ENCODE data around the gene ZNF565.
"Not testable (repeated sequence)": the region's sequence is repeated elsewhere in the genome, so short reads cannot be mapped to it uniquely, and the experiment has no call there.

Gene ZNF565

DNA sequence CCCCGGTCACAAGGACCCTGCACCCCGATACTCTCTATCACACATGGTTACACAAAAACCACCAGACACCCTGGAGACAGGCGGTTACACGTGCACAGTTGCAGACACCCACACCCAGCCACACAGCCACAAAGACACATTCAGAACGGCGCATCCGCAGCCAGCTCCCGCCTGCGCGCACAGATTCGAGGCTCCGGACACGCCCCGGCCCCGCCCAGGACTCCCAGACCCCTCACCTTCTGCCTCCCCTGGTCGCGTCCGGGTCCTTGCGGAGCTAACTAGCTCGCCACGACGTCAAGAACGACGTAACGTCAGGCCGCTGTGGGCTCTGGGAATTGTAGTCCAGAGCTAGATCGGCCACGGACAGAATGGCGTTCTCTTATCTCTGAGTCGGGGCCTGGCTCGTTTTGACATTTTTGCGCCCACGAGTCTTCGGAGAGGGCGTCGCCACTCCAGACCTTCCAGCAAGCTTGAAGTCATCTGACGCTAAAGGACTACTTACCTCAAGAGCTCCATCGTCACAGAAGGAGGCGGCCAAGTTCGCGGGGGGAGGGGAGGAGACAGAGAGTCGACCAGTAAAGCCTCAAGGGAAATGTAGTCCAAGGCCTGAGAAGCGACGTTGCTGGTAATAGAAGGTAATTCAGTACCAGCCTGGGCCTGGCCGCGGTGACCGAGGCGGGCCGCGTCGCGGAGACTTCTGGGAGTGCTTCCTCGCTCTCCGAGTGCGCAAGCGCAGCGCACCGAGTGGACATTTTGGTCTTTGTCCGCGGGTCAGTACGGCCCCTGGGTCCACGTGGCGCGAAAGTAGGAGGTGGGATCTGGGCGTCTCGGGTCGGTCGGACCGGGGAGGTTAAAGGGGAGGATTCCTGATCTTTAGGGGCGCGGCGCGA lies at the start of gene ZNF565, which contains the start of gene ZNF146:
Gene ZNF565 (minus strand): TSS at position 280 of the 890 bp plus-strand sequence. CDS start 12,680 bp downstream, outside the sequence.
Gene ZNF146 (plus strand): TSS at position 721 of the 890 bp plus-strand sequence. CDS start 21,335 bp downstream, outside the sequence.
- peak; percentile 97 for DNase-seq

GRCh38 chr19:36259211-36259610 lies 44.7 kb upstream of the ZNF565 start:
- DNase-seq = no peak

- no peak for DNase-seq
These were observed 43.8 kb upstream of the ZNF565 start for GRCh38 chr19:36258028-36258875.

DNA sequence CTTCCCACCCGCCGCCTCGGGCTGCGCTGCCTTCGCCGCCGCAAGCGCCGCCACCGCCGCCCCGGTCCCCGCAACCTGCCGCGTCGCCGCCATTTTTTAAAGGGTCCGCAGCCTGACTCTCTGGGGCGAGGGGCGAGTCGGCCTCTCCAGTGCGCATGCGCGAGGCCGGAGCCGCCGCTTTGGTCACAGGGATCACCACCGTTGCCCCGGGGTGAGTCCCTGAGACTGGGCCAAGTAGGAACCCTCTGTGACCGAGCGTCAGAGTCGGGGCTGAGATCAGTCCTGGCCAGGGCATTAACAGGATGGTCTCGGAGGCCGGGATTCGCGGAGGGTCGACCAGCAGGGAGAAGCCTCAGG lies 43.0 kb upstream of the ZNF565 start:
- no peak for DNase-seq

DNA sequence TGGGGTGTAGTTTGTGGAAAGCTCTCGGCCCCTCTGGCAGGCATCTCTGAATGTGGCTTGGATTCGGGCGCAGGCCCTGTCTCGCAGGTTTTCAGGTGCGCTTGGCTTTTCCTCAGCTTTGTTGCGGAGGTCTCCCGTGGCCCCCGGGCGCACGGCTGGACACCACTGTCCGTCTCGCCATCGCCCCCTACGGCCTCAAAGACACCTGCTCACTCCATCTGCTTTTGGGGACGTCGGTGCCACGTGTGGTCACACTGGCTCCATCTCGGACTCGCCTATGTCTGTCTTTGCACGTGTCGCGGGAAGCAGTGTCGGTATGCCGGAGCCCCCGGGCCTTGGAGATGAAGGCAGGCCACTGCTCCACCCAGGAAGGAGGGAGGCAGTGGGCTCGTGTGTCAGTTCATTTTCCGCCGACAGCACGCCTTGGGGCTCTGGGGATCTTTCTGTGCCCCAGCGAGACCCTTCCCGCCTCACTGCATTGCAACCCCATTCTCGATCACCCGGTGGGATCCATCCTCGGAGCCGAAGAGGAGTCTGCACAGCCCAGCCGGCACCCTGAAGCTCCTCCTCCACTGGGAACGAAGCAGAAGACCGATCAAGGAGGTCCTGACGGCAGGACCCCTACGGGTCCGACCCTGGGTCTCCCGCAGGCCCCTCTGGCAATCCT lies 42.5 kb upstream of the ZNF565 start:
- no peak for DNase-seq

DNA sequence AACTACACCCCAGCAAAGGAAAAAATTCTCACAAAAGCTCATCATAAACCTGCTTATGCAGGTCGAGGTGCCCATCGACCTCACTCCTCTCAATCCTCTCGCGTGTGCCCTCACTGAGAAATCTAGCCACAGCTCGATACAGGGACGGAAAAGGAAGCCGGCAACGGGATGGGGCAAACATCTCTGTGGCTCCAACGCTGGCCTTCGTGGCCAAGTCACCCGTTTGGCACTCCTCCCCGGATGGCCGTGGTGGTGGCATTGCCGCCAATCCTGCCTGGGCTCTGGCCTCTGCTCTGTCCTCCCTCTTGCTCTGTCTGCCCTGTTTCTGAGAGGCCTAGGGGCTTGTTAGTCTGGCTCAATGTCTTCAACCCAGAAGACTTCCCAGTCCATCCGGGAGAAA lies 41.6 kb upstream of the ZNF565 start:
- DNase-seq = no peak

- DNase-seq = no peak
These were observed 40.9 kb upstream of the ZNF565 start for GRCh38 chr19:36255316-36255715.

DNA sequence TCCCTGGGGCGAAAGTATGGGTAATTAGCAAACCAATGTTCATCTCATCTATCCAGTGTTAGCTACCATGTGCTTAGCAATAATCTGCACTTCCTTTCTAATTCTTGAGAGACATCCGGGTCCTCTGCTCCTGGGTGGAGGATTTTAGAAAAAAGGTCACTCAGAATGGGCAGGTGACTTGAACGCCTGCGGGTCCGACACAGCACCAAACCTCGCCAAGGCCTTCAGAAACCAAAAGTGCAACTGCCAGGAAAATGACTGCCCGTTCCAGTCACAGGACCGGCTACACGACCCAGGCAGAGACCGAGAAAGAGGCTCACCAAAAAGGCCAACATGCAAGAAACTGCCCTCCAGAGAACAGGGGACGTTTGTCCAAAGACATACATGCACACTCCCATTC lies 40.4 kb upstream of the ZNF565 start:
- DNase-seq = no peak

- no peak for DNase-seq
These were observed 37.6 kb upstream of the ZNF565 start for GRCh38 chr19:36252047-36252446.

GRCh38 chr19:36246006-36246481 lies 31.6 kb upstream of the ZNF565 start:
- no peak for DNase-seq

DNA sequence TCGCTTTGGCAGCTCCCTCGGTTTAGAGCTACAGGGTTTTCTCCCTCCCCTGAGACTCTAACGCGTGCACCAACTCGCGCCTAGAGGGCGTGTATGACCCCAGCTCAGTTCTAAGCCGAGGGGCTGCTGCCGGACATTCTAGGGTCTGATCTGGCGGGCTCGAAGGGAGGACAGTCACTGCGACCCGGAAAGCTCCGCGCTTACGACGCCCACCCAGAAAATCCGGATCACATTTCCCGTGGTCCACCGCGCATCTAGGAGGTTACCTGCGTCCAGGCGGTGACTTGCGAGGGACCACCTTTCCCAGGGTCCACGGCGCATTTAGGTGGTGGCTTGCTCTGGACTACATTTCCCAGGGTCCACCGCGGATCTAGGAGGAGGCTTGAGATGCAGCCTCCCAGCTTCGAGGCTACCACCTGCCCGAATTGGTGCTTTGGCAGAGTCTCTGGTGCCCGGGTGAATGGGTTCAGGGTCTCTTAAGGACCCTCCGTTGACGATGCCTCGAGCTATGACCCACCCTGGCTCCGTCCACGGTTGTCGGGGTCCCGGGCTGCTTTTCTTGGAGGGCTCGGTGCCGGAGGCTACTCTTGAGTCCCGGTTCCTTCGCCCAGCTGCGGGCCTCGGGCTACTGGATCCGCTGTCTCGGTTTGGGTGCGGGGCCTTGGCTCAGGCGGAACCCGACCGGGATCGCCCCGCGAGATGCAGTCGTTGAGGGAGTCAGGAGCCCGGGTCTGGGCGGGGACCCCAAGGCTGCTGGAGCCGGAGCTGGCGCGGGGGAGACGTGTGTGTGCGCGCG lies 30.9 kb upstream of the ZNF565 start:
- no peak for DNase-seq

- DNase-seq = no peak
These were observed 29.6 kb upstream of the ZNF565 start for GRCh38 chr19:36244066-36244465.

- DNase-seq = no peak
These were observed 22.5 kb upstream of the ZNF565 start for GRCh38 chr19:36236946-36237310.

- no peak for DNase-seq
These were observed 22.0 kb upstream of the ZNF565 start for GRCh38 chr19:36236304-36236945.

DNA sequence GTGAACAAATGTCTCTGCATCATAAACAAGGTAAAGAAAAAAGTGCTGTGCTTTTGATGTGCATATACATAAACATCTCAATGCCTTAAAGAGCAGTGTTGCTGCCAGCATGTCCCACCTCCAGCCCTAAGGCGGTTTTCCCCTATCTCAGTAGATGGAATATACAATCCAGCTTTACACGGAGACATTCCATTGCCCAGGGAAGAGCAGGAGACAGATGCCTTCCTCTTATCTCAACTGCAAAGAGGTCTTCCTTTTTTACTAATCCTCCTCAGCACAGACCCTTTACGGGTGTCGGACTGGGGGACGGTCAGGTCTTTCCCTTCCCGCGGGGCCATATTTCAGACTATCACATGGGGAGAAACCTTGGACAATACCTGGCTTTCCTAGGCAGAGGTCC lies 19.2 kb upstream of the ZNF565 start:
- DNase-seq = not testable (repeated sequence)

DNA sequence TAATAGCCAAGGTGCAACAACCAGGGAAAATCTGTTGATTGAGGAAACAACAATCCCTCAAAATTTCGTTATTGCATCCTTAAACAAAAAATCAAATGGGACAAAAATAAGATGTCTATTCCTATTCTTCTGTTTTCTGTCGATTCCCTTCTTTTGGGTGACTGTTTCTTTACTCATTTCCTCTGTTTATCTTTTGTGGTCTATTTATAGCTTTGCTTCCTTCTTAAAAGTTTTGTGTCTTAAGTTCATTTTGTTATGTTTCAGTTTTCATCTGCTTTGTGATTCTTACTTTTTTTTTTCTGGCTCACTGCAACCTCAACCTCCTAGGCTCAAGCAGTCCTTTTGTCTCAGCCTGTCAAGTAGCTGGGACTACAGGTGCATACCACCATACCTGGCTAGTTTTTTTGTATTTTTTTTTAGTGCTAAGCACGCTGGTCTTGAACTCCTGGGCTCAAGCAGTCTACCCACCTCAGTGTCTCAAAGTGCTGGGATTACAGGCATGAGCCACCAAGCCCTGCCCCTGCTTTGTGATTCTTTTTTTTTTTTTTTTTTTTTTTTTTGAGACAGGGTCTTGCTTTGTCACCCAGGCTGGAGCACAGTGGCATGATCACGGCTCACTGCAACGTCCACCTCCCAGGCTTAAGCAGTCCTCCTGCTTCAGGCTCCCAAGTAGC lies 10.9 kb upstream of the ZNF565 start:
- DNase-seq = no peak

GRCh38 chr19:36222503-36222902 lies 8.0 kb upstream of the ZNF565 start:
- DNase-seq = no peak

DNA sequence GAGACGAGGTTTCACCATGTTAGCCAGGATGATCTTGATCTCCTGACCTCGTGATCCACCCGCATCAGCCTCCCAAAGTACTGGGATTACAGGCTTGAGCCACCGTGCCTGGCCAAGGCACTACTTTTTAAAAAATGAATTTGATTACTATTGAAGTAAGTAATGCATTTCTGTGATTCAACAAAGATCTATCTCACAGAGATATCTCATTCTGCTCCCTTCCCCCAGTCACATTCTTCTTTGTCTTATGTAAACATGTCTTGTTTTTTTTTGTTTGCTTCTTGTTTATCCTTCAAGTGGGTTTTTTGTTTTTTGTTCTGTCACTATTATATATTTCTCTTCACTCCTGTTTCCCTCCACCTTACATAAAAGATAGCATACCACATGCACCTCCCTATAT lies 7.0 kb upstream of the ZNF565 start:
- DNase-seq = no peak

- DNase-seq = peak in 1 of 2 donors; percentile 4
These were observed 1.0 kb upstream of the ZNF565 start for GRCh38 chr19:36215276-36216123.

DNA sequence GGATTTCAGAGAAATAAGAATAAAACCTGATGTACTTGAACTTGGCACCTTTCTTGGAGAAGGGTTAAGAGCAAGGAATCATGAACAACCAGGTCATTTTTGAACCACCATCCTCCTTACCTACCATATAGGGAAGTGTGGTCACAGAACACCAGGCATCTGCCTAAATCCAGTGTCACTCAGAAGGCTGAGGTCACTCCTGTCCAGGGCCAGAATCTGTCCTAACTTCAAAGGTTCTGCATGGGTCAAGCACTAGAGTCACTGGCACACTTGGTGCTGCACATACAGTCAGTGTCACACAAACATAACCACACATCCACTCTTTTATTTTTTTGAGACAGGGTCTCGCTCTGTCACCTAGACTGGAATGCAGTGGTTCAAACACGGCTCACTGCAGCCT lies 1.6 kb downstream of the ZNF565 start:
- no peak for DNase-seq

Measured in CD4-positive, alpha-beta T cell treated with Interleukin-1 beta for 1 hour (primary cell).